ENCODE data around the gene THUMPD3.

THUMPD3 gene, protein sequence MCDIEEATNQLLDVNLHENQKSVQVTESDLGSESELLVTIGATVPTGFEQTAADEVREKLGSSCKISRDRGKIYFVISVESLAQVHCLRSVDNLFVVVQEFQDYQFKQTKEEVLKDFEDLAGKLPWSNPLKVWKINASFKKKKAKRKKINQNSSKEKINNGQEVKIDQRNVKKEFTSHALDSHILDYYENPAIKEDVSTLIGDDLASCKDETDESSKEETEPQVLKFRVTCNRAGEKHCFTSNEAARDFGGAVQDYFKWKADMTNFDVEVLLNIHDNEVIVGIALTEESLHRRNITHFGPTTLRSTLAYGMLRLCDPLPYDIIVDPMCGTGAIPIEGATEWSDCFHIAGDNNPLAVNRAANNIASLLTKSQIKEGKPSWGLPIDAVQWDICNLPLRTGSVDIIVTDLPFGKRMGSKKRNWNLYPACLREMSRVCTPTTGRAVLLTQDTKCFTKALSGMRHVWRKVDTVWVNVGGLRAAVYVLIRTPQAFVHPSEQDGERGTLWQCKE

GRCh38 chr3:9362731-9363530 is at the start of gene THUMPD3:
Gene THUMPD3, plus strand, starts transcription at chr3:9363054. Its CDS starts 2,015 bp downstream, at chr3:9365069.
- peak; percentile 91 for DNase-seq (ENCODE audit: low spot score)

- no peak for DNase-seq (ENCODE audit: low spot score)
These were observed 48.1 kb upstream of the THUMPD3 start for GRCh38 chr3:9314796-9315195.

GRCh38 chr3:9316881-9317361 is 45.9 kb upstream of the THUMPD3 start:
- DNase-seq (ENCODE audit: low spot score), result peak; percentile 72

DNA sequence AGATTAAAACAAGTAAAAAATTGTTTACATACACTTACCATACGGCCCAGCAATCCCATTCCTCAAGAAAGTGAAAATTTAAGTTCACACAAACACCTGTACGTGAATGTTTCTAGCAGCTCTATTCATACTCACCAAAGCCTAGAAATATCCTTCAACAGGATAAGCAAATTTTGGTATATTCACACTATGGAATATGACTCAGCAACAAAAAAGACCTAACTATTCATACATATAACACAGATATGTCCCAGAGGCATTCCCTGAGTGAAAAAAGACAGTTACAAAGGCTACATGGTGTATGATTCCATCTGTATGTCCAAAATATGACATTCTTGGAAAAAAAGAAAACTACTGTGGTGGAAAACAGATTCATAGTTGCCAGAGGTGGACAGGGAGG is 40.1 kb upstream of the THUMPD3 start:
- no peak for DNase-seq (ENCODE audit: low spot score)

- DNase-seq (ENCODE audit: low spot score), result no peak
These were observed 37.9 kb upstream of the THUMPD3 start for GRCh38 chr3:9324944-9325343.

DNA sequence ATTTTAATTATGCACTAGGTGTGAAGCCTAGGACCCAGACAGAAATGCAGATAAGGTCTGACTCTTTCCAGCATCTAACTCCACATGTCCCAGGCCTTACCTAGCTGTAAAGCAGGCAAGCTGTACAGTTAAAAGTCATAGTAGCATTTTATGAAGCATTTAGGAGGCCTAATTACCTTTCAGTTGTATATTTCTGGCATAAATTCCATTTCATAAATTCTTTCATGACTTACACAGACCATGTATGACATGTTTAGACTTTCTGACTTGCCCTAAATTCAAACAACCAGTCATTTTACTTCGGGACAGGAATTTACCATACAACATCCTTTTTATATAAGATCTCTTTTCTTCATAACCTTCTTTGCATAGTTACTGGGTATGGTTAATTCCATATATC is 35.3 kb upstream of the THUMPD3 start:
- no peak for DNase-seq (ENCODE audit: low spot score)

- no peak for DNase-seq (ENCODE audit: low spot score)
These were observed 32.6 kb upstream of the THUMPD3 start for GRCh38 chr3:9330166-9330703.

- DNase-seq (ENCODE audit: low spot score), result no peak
These were observed 31.7 kb upstream of the THUMPD3 start for GRCh38 chr3:9331171-9331570.

DNA sequence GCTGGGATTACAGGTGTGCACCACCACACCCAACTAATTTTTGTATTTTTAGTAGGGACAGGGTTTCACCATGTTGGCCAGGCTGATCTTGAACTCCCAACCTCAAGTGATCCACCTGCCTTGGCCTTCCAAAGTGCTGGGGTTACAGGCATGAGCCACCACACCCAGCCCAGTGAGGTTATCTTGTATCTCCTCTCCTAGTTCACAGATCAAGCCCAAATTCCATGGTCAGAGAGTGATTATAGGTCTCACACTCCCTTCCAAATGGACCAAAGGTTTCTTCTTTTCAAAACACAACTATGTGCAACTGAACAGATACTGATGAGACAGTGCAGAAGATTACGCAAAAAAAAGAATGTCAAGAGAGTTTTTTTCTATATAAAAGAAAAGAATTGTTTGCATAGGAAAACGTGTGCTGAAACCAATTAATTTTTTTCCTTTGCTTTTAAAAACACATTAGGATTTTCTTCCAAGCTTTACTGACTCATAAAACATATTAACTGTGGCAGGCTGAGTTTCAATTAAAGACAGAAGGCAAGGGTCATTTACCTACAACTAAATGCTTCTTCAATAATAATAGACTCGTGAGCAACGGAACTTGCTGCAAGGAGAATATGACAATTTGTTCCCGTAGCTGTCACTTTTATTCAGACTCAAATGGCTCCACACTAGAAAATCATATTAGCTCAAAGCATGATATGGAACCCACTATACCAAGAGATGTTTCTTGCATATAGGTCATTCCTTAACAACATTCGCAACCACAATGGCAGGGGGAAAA is 30.4 kb upstream of the THUMPD3 start:
- DNase-seq (ENCODE audit: low spot score), result no peak

DNA sequence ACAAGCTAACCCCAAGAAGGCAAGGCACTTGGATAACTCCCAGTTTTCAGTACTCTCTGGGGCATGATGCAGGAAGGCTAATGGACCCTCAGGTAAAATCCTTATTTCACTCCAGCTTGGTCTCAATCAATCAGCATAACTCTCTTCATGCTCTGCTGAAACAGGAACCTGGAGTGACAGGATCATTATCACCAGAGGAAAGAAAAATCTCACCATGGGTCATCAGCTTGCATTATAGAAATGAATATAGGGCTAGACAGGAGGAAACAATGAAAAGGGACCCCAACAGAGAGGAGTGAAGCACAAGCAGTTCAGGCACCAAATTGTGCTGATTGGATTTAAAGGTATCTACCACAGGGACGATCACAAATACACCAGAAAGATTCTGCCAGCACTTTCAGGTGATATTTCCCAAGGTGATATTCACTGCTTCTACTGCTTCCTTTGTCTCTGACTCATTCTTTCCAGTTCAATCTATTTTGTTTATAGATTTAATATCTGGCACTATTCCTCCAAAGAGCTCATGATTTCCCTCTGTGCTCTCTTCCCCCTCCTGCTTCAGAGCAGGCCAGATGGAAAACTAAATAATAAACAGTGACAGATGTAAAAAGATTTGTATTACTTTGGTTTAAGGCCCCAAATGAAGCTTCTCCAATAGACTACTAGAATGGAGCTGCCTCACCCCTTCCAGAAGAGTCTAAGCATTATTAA is 22.9 kb upstream of the THUMPD3 start:
- DNase-seq (ENCODE audit: low spot score), result no peak

- peak; percentile 82 for DNase-seq (ENCODE audit: low spot score)
These were observed 22.4 kb upstream of the THUMPD3 start for GRCh38 chr3:9340472-9340902.

GRCh38 chr3:9342696-9343095 is 20.2 kb upstream of the THUMPD3 start:
- no peak for DNase-seq (ENCODE audit: low spot score)

DNA sequence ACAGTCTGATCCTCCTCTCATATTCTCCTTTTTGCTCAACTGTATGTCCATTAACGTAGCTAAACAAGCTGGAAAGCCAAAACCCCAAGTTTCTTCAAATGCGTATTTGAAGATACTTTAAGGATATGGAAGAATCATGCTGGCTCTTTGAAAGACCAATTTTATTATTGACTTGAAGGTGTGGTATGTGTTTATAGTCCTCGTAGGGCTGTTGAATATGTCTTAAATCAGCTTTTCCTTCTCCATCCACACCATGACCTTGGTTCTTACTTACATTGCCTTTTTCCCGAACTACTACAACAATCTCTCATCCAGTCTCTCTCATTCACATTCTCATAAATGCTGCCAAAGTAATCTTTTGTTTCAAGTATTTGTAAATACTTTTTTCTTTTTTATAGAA is 19.7 kb upstream of the THUMPD3 start:
- no peak for DNase-seq (ENCODE audit: low spot score)

GRCh38 chr3:9345041-9345440 is 17.8 kb upstream of the THUMPD3 start:
- DNase-seq (ENCODE audit: low spot score), result no peak

GRCh38 chr3:9346141-9346540 is 16.7 kb upstream of the THUMPD3 start:
- no peak for DNase-seq (ENCODE audit: low spot score)

DNA sequence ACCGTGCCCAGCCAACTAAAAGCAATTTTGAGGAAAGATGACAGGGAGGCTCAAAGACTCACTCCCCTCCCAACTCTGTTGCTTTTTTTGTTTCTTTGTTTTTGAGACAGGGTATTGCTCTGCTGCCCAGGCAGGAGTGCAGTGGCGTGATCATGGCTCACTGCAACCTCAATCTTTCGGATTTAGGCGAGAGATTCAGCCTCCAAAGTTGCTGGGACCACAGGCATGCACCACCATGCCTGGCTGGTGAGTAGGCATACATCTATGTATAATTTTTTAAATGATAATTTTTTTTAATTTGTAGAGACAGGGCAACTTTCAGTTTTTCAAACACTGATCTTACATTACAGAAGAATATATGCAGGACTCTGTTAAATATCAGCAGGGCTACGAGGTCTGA is 15.8 kb upstream of the THUMPD3 start:
- no peak for DNase-seq (ENCODE audit: low spot score)

GRCh38 chr3:9347887-9348286 is 15.0 kb upstream of the THUMPD3 start:
- DNase-seq (ENCODE audit: low spot score), result peak; percentile 83

DNA sequence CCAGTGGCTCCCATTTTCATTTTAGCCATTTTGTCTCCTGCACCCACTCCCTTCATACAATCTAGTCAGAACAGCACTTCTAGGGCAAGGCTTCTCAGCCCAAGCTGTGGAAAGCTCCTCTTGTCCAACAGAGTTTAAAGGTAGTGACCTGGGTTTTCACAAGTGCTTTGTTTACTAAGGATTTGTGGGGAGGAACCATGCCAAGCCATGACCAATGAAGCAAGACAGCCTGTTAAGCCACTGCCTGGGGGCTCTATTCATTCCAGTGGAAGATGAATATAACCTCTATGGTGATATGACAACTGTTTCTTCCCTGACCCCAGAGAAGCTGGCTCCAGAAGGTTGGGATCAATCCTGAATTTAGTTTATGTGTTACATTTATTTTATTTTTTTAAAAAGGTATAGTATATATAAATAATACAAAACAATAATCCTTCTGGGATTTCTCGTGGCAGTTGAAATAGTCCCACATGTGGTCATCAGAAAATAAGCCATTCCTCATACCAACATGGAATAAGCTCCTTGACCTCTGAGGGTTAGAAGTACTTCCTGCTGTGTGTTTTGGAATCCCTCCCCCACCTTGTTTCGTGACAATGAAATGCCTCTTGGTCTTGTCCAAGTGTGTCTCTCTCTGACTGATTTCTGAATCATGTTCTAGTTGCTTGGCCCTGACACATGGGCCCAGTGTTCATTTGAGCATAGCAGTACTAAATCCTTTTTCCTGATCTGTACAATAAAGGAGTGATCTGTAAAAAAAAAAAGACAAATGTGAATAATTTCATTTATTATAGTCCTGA is 13.3 kb upstream of the THUMPD3 start:
- DNase-seq (ENCODE audit: low spot score), result peak; percentile 56

- no peak for DNase-seq (ENCODE audit: low spot score)
These were observed 11.1 kb upstream of the THUMPD3 start for GRCh38 chr3:9351709-9352126.

Measured in AG08395 (cell line).